Measurements from ENCODE around the gene TNFRSF1A. TPM values are rescaled to one million over a fixed set of nuclear protein-coding genes. Genes with fewer than 3 reads are reported as not detected.

TNFRSF1A gene
- total and polyA plus RNA-seq, 2 of the 13 experiments (the other 11 are each of a cell fraction or from before 2014, with no cell fraction given): 41.5 to 61.2 TPM

DNA sequence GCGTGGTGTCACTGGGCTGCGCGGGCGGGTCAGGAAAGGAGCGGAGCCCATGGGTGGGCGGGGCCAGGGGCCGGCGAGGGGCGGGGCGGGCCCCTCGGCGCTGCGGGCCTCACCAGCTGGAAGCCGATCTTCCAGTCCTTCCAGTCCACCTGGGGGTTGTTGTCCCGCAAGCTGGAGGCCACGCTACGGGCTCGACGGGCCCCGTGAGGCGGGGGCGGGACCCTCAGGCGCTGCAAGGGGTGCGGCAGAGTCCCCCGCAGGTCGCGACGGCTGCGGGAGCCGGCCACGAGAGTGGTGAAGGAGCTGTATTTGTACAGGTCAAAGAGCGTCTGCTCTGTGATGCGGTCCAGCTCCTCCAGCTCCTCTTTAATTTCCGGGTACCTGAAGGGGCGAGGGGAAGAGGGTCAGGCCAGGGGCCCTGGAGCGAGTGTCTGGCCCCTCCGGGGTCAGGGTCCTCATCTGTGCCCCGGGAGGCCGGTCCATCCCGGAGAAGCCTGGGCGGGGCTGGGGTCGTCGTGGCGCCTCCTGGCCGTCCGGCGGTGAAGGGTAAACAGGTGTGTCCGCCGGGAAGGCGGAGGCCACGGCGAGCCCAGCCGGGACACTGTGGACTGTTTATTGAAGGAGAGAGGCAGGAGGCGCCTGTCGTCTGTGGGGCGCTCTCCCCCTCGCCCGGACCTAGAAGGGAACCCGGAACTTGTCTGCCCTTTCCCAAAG lies 21.6 kb upstream of the TNFRSF1A start (continued):
- TF ChIP-seq FIP1L1 (IDR thresholded peaks at IDR 0.05; ENCODE audit: borderline replicate concordance, insufficient read depth, low read depth, low read length) (no peak), HNRNPH1 (optimal IDR thresholded peaks at IDR 0.05; ENCODE audit: low read depth, low read length) (no peak), HES4 (CRISPR knock-in tag; IDR thresholded peaks at IDR 0.05; ENCODE audit: borderline replicate concordance) (no peak), KMT2B (CRISPR knock-in tag; IDR thresholded peaks at IDR 0.05) (peak; percentile 34; the same call in 1 of the 2 replicates), KLF13 (CRISPR knock-in tag; IDR thresholded peaks at IDR 0.05) (no peak), PCBP2 (optimal IDR thresholded peaks at IDR 0.05; ENCODE audit: low read depth, low read length, poor library complexity, severe bottlenecking) (no peak), RARG (CRISPR knock-in tag; IDR thresholded peaks at IDR 0.05; ENCODE audit: low read depth) (no peak), KLF16 (CRISPR knock-in tag; IDR thresholded peaks at IDR 0.05) (peak in 1 of 2 experiments; percentile 93; a peak in 2 of 4 replicates), WIZ (CRISPR knock-in tag; IDR thresholded peaks at IDR 0.05) (no peak), ZSCAN21 (CRISPR knock-in tag; IDR thresholded peaks at IDR 0.05; ENCODE audit: borderline replicate concordance) (no peak), SP5 (CRISPR knock-in tag; IDR thresholded peaks at IDR 0.05; ENCODE audit: borderline replicate concordance, low read depth) (peak; percentile 91), RNF219 (CRISPR knock-in tag; IDR thresholded peaks at IDR 0.05) (no peak), UBTF (CRISPR knock-in tag; IDR thresholded peaks at IDR 0.05) (peak; percentile 93), PAWR (CRISPR knock-in tag; IDR thresholded peaks at IDR 0.05; ENCODE audit: borderline replicate concordance) (no peak; the same call in 1 of the 2 replicates), BRCA1 (CRISPR knock-in tag; IDR thresholded peaks at IDR 0.05) (0 out of 2 replicates have a peak, but pooled peaks have one; percentile 21), ZNF549 (CRISPR knock-in tag; IDR thresholded peaks at IDR 0.05) (no peak), DZIP1 (CRISPR knock-in tag; IDR thresholded peaks at IDR 0.05) (no peak)
- TF ChIP-seq, protein P1, sequence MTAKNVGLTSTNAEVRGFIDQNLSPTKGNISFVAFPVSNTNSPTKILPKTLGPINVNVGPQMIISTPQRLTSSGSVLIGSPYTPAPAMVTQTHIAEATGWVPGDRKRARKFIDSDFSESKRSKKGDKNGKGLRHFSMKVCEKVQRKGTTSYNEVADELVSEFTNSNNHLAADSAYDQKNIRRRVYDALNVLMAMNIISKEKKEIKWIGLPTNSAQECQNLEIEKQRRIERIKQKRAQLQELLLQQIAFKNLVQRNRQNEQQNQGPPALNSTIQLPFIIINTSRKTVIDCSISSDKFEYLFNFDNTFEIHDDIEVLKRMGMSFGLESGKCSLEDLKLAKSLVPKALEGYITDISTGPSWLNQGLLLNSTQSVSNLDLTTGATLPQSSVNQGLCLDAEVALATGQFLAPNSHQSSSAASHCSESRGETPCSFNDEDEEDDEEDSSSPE (CRISPR knock-in tag; IDR thresholded peaks at IDR 0.05): peak; percentile 61; the same call in 1 of the 2 replicates
- TF ChIP-seq, protein P2, sequence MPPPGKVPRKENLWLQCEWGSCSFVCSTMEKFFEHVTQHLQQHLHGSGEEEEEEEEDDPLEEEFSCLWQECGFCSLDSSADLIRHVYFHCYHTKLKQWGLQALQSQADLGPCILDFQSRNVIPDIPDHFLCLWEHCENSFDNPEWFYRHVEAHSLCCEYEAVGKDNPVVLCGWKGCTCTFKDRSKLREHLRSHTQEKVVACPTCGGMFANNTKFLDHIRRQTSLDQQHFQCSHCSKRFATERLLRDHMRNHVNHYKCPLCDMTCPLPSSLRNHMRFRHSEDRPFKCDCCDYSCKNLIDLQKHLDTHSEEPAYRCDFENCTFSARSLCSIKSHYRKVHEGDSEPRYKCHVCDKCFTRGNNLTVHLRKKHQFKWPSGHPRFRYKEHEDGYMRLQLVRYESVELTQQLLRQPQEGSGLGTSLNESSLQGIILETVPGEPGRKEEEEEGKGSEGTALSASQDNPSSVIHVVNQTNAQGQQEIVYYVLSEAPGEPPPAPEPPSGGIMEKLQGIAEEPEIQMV (CRISPR knock-in tag; IDR thresholded peaks at IDR 0.05; ENCODE audit: low read depth): no peak
